Measurements from ENCODE around the gene PJA2. TPM values are rescaled to one million over a fixed set of nuclear protein-coding genes. Genes with fewer than 3 reads are reported as not detected.

The PJA2 gene
- total and polyA plus RNA-seq, 4 donors = 23.6 to 69.2 (median 42.8) TPM

- TF ChIP-seq CTCF (IDR thresholded peaks at IDR 0.05; ENCODE audit: low read depth, low read length, missing input control) (no peak), FOXA2 (IDR thresholded peaks at IDR 0.05) (no peak), FOXA1 (IDR thresholded peaks at IDR 0.05) (no peak)
Observed at GRCh38 chr5:109326919-109327318, 82.9 kb downstream of the PJA2 start (continued).

GRCh38 chr5:109325456-109325855 is 84.3 kb downstream of the PJA2 start:
- TF ChIP-seq YY1 (IDR thresholded peaks at IDR 0.05) = no peak
- no peak for TF ChIP-seq FOXA1 (IDR thresholded peaks at IDR 0.05)
- TF ChIP-seq RXRA (IDR thresholded peaks at IDR 0.05) = no peak
- TF ChIP-seq MAX (IDR thresholded peaks at IDR 0.05) = no peak
- no peak for TF ChIP-seq EGR1 (IDR thresholded peaks at IDR 0.05; ENCODE audit: low read depth in 2 of 2)
- no peak for TF ChIP-seq NR2F2 (IDR thresholded peaks at IDR 0.05)
- no peak for TF ChIP-seq HNF4G (IDR thresholded peaks at IDR 0.05)
- TF ChIP-seq RAD21 (IDR thresholded peaks at IDR 0.05) = no peak
- no peak for TF ChIP-seq TAF1 (conservative IDR thresholded peaks at IDR 0.05)
- no peak for TF ChIP-seq JUND (IDR thresholded peaks at IDR 0.05)
- no peak for TF ChIP-seq ATF3 (IDR thresholded peaks at IDR 0.05)
- no peak for TF ChIP-seq ZBTB33 (IDR thresholded peaks at IDR 0.05)
- no peak for TF ChIP-seq FOXA2 (IDR thresholded peaks at IDR 0.05)
- no peak for TF ChIP-seq GABPA (IDR thresholded peaks at IDR 0.05 in 1 of 2, conservative IDR thresholded peaks at IDR 0.05 in 1 of 2)
- TF ChIP-seq REST (IDR thresholded peaks at IDR 0.05) = no peak
- TF ChIP-seq CTCF (IDR thresholded peaks at IDR 0.05; ENCODE audit: low read depth, low read length, missing input control) = no peak
- no peak for TF ChIP-seq HNF4A (conservative IDR thresholded peaks at IDR 0.05)
- no peak for TF ChIP-seq SP1 (IDR thresholded peaks at IDR 0.05)
- Histone ChIP-seq H3K4me3 (ENCODE audit: low read depth in 1 of 3, low read length in 3 of 3) (no peak overlapping the region), H3K36me3 (ENCODE audit: control insufficient read depth in 4 of 4, insufficient read depth in 3 of 4, low read depth in 1 of 4, low read length in 3 of 4) (peaks cover 0 to 2% (median 0%) of the 10 kb centered on the region in 4 donors), H3K27me3 (ENCODE audit: control insufficient read depth in 4 of 4, insufficient read depth in 4 of 4, low read length in 3 of 4) (no peaks in the 10 kb centered on the region), H3K27ac (ENCODE audit: low read depth in 1 of 2, low read length in 2 of 2) (no peak overlapping the region), H3K4me1 (ENCODE audit: control insufficient read depth in 4 of 4, insufficient read depth in 4 of 4, low read length in 3 of 4) (peaks cover 0 to 13% (median 2%) of the 10 kb centered on the region in 4 donors), H3K9me3 (ENCODE audit: control insufficient read depth in 4 of 4, low read length in 3 of 4) (no peaks in the 10 kb centered on the region), H3K9ac (ENCODE audit: low read depth in 1 of 2, low read length in 2 of 2) (no peak overlapping the region)
- WGBS = 52% methylated on average over 5 of the region's 5 CpGs
- no peak for DNase-seq (ENCODE audit: low spot score)
